Activated T-cell treated with anti-CD3 and anti-CD28 coated beads for 24 hours (primary cell): ENCODE measurements around the gene FBN1.

ENCODE experiments used
- DNase-seq: peaks from one replicate; pipeline ENCODE4 v3.0.0-alpha.2; 2020; ENCODE audit warnings: low read depth

FBN1 gene

DNA sequence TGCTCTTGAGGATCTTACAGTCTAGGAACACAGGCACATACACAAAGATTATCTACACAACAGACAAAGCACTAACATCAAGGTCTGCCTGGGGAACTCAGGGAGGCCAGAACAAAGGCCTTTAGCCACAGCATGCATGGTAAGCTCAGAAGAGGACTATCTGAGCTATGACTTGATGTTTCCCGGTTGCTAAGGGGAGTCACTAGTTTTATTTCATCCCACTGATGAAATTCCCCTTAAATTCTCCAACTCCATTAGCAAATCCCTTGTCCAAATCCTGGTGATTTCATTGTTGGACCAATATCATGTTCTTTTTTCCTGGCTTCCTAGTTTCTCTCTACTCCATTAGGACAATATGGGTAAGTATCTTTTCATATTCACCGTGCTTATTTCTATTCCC, 23.3 kb downstream of the FBN1 start:
- DNase-seq: no peak

DNA sequence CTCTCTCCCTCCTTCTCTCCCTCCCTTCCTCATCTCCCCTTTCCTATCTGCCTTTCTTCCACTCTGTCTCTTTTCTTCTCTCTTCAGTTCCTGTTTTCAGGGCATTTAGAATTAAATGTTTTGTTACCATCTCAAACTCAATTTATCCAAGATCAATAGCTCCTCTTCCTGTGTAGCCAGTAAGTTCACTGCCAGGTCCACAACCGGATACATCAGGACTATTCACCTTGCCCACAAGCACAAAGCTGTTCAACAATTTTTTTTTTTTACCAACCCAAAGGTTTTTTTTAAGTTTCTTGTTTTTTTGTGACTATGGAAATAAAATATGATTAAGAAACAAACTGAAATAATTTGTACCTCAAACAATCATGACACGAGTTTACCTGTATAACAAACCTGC, 26.1 kb downstream of the FBN1 start:
- no peak for DNase-seq

DNA sequence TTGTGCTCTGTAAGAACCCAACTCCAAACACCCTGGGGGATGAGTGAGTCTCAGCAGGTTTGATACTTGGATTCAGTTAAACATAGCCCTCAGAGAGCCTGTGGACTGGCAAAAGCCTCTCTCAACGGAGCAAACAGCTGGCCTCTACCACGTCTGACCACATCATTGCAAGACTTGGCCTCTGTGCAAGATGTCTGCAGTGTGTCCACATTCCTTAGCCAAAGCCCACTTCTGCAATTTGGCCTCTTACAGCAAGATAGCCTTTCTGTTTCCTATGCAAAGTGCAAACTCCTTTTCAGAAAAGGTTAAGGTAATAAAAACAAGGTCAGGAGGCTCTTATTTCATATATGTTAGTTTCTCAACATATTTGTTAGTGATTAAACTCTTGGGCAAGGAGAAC, 27.9 kb downstream of the FBN1 start:
- DNase-seq: no peak

DNA sequence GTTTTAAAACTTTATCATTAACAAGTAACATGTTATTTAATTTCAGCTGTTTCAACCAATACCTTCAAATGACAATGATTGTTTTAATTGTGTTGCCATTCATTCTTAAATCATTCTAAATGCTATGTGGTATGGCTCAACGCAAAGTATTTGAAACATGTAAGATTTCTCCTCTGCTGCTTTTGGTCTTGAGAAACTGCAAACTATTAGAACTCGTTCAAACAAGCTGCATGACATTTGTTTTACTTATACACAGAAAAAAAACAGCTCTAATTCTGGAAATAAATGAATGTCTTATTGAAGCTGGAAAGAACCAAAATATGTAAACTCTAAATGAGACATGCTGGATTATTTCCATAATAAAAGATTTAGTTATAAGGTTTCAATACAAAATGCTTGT, 29.3 kb downstream of the FBN1 start:
- no peak for DNase-seq

DNA sequence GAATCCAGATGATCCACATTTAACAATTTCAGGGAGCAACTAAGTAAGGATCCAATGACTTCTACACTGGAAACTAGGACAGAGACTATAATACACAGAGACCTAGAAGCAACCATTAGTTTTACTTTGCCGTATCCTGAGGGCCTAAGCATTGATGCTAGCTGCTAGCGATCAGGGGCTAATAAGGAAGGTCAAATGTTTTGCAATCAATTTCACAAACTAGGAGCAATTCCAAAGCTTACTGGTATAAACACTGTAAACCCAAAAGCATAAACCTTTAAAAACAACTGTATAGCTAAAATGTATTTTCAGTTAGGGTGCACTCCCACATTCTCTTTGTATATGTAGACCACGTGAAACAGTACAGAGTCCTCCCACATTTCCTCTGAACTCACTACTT, 31.5 kb downstream of the FBN1 start:
- DNase-seq: no peak

DNA sequence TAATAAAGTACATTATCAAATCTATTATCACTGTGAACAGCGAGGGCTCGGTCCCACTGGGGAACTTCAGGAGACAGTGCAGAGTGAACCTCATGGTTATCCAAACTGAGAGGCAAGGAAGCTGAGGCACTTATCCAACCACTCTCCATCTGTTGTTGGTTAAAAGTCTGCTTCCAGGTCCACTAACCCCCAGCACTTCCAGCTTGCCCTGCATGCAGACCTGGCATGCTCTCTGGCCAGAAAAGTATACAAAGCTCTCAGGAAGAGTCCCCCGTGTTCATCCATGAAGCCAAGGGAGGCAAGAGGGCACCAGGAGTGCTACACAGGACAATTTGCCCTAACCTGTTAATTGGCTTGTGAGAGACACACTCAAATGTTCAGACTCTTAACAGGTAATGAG, 36.0 kb downstream of the FBN1 start:
- no peak for DNase-seq

DNA sequence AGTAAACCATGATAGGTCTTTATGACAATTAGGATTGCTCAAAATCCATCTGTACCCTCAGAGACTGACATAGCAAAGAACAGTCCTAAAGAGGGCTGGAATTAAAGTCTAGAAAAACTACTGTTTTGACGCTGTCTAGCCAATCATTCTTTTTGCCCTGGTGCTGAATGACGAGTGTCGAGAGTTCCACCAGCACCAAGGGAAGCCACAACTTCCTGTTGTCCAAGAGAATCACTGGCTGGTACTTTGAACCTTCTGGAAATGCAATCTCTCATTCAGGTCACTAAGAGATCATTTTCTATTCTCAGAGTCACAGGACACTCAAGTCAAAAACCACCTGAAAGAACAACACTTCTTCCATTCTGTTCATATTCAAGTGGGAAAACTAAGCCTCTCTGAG, 37.7 kb downstream of the FBN1 start:
- no peak for DNase-seq

DNA sequence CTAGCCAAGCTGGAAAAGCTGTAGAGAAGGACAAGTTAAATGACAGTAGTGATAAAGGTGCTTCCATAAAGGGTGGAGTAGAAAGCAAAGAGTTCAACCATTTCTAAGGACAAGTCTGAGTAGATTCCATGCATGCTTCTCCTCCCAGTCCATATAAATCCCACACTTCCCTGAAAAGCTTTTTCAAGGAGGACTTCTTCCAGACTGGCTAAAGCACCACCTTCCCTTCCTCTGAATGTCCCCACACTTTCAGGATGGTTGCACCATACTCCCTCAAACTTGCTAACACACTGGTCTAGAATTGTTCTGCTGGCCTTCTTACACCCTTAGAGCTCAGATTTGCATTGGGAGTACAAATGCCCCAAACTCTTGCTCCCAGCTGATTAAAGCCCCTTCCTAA, 40.9 kb downstream of the FBN1 start:
- no peak for DNase-seq

DNA sequence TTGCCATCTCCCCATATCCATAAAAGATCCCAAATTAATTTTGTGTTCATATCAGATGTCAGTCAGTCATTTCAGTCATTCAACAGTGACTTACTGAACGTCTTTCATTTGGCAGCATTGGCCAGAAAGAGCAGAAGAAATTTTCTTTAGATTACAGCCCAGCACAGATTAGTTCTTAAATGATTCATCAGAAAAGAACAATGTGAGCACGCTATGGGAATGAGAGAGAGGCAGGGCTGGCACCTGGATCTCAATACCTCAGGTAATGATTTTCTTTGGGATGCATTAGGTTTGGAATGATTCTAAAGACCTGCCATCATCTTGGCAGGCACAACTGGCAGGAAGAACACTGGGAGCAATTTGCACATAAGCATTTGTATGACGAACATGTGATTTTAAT, 41.6 kb downstream of the FBN1 start:
- DNase-seq: no peak

DNA sequence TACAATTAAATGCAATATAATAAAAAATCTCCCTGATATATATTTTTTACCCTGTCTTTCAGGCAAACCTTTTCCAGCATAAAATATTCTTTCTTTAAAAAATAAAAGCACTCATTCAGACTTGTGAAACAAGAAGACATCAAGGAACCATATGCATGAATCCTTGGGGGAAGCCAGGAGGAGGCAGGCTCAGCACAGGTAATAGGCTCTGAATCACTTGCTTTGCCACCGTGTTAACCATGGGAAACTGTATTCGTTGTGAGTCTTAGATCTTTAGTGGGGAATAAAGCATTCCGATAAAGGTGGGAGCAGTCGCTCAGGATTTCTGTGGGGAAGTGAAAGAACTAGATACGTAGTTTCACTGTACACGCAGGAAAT, 42.4 kb downstream of the FBN1 start:
- DNase-seq: no peak

DNA sequence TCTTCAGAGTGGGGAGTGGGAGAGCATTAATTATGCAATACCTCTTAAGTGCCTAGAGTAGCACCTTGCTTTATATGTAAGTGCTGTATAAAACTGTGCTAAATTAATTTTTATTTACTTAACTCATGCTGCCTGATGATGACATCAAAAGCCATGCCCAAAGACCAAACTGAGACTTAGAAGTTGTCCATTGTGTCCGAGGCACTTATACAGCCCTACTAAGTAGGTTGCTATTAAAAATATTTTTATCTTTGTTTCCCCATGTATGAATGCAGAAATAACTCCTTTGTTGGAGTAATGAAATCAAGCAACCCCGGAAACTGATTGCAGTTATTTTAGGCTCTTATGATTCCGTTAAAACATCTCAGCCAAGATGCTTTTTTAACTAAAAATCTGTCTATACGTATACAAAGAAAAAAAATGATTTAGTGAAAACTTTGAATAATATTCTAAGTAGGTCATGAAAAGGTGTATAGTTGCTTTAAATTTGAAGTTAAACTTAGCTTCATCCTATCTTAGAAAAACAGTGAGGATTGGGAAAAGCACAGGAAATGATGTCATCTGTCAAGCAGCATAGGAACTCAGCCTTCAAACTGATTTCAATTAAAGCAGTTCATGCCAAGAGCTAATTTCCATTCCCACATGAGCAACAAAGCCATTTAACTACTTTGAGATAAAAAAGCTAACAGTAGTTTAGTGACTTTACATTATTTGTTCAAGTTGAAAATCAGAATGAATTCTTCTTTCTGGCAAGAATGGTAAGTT, 43.0 kb downstream of the FBN1 start:
- no peak for DNase-seq

DNA sequence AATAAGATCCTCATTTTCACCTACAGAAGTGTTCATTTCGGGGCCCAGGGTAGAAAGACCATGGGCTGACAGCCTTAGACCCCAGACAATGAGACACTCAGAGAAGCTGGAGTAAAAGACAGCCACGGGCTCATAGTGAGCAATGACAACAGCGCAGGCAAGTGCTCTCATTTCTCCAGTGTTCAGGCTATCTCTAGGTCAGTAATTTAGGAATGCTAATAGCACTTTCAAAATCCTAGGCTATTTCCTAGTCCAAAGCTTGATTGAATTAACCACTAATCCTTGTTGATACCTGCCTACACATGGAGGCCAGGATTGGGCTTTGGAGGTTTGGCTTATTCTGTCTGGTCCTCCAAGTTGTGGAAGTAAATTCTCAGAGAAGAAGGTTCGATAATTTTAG, 44.4 kb downstream of the FBN1 start:
- no peak for DNase-seq

DNA sequence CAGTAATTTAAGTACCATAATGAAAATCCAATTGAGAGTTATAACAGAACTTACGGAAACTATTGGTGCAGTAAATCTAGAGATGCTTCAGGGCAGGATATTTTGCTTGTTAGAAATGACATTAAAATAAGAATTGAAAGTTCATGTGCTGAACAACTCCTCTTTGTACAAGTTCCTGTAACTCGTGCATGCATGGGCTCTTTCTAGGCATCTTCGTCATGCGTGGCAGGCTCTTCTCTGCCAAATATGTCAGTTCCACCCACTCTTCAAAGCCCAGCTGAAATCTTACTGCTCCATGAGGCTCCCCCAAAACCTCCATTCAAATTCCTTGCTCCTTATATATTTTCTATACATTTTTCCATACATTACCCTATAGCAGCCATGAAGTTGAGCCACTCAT, 48.7 kb downstream of the FBN1 start:
- no peak for DNase-seq

DNA sequence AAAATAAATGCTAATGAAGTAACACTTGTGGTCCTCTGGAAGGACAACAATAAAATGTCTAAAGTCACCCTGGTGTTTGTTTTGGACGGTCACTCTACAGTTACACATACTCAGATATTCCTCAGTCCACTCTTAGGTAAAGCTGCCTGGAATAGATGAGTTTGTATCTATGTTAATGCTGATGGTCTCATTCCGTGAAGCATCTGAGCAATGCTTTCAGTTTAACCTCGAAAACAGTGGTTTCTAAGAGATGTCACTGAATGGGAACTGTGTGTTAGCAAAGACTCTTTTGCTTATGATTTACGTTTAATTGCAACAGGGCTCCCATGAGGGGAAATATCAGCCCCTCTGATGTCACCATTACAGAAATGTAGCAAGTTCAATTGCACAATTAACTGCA, 49.1 kb downstream of the FBN1 start:
- no peak for DNase-seq

DNA sequence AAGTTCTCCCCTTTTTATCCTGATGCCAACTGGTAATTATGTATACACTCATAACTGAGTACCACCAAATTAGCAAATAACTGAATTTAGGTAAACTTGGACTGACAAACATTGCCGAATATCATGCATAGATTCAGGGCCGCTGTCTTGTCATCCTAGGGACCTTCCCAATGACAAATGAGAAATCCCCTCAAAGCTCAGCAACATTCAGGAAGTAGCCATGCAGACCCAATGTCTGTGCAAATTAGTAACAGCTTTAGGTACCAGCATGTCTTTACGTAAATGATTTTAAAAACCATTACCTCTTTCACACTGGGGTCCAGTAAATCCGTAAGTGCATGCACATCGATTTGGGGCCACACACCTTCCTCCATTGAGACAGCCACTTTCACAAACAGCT, 49.5 kb downstream of the FBN1 start:
- no peak for DNase-seq

DNA sequence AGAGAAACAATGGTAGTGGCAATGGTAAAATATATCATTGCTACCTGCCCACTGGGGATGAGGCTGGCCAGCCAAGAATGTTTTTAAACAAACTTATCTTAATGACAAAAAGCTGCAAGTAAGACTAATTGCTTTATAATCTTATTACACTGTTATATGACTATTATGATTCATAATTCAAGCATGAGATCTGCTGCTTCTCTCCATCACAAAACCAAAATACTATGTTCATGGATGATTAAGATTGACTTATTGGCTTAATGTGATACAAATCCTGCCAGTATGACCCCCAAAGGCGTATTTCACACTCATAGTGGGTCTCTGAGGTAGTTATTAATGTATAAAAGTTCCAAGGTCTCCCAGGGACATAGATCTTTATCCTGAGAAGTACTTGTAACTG, 52.6 kb downstream of the FBN1 start:
- no peak for DNase-seq

DNA sequence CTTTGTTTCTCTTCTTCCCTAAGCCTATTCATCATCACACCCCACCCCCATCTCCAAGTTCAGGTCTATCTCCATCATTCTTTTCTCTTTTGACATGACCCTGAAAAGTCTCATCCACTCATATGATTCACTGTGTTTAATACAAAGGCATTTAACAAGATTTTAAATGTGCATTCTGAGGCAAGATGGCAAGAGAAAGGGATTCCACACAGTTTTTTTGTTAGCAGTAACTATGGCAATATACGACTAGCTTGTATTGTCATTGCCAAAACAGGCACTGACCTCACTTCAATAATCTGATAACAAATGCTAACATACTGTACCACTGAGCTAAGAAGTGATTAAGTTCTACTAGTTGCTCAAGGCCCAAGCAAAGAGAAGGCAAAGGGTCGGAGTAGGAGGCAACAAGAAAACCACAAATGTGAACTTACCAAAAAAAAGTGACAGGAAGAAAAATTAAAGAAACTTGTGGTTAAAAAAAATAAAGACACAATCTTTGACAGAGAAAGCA, 53.2 kb downstream of the FBN1 start:
- no peak for DNase-seq

DNA sequence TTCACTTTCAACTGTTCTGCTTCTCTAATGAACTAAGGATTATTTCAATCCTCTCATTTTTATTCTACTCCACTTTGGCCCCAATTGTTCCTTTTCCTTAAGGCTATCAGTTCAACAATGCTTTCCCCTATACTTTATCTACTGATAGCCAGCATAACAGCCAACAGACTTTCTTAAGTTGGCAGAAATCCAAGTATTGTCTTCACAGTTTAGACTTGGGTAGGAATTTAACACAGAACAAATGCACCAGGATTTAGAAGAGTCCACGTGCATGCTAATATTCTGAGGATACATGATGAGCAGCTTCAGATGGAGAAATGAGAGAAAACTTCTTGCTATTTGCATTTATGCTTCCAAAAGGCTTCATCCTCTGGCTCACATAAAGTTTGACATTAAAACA, 54.8 kb downstream of the FBN1 start:
- DNase-seq: no peak

DNA sequence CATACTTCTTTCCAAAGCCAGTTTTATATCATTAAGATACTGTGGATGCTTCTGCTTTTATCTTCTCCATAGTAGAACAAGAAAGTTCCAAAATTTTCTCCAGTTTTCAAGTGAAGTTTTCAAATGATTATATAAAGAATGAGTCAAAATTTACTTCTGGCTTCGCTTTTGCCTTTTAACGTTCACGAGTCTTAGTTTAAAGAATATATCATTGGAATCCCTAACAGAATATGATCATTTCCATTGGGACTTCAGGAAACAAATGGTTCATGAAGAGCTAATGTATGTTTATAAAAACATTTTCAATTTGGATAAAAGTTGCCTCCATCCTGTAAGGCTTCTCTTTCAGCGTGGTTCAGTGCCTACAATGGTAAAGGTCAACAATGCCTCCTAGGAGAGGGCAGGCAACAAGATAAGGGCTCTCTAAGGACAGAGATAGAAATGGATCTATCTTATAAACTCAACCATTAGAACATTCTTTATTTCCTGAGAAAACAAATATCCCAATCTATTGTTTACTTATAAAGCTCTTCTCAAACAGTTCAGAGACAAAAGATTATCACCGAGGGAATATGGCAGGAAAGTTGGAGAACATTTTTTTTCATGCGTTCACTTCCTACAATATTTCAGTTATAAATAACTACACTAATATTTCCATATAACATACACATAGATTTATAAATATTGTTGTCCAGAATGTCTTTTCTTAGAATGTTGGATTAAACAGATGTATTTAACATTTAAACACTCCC, 60.5 kb downstream of the FBN1 start:
- DNase-seq: no peak

DNA sequence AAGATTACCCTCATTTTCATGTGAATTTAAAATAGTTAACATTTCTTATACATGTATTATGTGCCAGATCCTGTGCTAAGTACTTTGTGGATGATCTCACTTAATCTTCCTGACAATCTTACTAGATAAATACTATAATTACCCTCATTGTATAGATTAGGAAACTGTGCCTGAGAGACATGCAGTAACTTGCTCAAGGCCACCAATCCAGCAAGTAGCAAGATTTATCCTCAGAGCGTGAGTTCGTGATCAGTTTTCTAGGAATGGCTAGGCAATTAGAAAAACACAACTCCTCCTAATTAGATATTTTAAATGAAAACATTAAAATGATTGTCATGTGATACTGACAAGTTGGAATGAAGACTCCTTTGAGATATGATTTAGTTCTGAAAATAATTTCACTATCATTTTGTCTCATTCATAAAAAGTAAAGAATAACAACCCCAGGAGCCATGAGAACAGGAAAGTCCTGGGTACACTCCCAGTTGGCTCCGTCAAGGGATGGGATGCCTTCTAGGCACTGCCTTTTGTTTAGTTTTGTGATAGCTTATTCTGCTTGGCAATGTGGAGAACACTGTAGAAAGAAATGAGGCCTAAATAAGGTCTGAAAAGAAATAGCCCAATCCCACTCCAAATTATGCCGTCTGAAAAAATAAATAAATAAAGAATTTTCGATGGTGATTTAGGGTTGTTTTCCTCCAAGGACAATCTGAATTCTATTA, 61.3 kb downstream of the FBN1 start:
- no peak for DNase-seq

DNA sequence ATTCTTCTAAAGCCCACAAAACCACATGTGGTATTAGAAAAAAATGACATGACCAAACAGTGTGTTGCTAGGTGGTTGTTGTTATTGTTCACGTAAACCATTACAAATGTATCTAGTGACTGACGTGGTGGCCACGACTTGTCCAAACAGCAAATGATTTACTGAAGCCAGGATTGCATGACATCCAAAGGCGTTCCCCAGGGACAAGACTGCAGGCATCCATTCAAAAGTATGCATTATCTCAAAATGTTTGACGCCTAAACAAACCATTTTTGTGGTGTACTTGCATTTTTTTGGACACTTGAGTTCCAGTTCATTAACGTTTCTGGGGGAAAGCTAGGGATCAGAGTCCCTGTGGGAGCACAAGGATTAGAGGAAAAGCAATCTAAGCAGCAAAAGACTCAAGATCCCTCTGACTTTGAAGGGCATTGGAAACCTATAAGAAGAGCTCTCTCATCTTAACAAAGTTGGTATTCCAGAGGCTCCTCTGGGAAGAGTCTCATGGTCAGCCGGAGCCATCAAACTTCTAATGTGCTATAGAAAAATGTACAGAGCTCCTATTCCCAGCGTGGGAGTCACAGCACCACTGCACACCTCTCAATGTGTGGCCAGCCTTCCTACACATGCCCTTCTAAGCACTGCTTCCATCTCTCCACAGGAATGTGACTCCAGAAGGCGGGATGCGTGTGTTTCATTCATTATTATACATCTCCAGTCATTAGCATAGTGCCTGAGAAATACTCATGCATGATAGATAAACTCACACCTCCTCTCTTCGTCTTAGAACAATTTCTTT, 62.9 kb downstream of the FBN1 start:
- DNase-seq: no peak

DNA sequence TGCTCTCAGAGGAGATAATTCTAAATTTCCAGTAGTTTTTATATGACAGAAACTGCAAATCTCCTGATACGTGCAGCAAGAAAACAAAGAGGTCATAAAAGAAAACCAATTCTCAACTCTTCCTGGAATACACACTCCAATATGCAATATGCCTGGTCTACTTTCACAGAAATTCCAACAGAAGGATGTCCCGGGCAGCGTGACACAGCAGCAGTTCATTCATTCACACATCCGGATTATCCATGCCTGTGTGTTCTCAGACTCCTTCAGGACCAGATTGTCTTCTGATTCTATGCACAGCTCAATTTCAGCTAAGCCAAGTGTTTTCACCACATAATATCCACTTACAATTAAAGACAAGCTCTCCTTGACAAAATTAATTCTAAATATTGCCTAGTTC, 64.3 kb downstream of the FBN1 start:
- no peak for DNase-seq
